DOHH2 (cell line): ENCODE results near the gene AUTS2.

Source experiments
- EZH2phosphoT487 ChIP-seq: fragments of 200-600 bp; sonication (generic); IDR thresholded peaks from 2 replicates; pipeline ENCODE4 v1.6.1; 2017; ENCODE audit warnings: borderline replicate concordance, mild to moderate bottlenecking, antibody characterized with exemption, low read length, moderate library complexity, mixed read lengths
- TF ChIP-seq, protein P1 (sequence below): fragments of 200-600 bp; sonication (generic); IDR thresholded peaks from one replicate; pipeline ENCODE4 v1.5.1; 2014; ENCODE audit warnings: antibody characterized with exemption, mild to moderate bottlenecking, low read depth, low read length; ENCODE audit not compliant: poor library complexity, severe bottlenecking

DNA sequence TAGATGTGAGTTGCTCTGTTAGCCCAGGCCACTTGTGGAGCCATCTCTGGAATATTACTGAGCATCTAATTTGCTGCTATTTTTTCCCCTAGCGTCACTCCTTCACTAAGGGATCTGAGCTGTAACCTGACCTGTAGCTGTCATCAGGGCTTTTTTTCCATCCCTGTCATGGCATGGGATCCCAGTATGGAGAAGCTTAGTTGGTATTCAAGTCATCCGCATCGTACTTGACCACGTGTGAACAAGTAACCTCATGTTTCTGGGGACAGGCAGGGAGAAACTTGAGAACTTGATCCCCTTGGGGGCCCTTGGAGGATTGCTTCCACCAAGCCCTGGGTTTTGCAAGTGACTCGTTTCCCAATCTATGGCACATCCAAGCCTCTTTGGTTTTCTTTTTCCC is 1059.3 kb downstream of the AUTS2 start:
- TF ChIP-seq EZH2phosphoT487, result no peak
- TF ChIP-seq, protein P1, sequence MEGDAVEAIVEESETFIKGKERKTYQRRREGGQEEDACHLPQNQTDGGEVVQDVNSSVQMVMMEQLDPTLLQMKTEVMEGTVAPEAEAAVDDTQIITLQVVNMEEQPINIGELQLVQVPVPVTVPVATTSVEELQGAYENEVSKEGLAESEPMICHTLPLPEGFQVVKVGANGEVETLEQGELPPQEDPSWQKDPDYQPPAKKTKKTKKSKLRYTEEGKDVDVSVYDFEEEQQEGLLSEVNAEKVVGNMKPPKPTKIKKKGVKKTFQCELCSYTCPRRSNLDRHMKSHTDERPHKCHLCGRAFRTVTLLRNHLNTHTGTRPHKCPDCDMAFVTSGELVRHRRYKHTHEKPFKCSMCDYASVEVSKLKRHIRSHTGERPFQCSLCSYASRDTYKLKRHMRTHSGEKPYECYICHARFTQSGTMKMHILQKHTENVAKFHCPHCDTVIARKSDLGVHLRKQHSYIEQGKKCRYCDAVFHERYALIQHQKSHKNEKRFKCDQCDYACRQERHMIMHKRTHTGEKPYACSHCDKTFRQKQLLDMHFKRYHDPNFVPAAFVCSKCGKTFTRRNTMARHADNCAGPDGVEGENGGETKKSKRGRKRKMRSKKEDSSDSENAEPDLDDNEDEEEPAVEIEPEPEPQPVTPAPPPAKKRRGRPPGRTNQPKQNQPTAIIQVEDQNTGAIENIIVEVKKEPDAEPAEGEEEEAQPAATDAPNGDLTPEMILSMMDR, result no peak
